HG03432 (cell line): ENCODE data around the gene AFAP1L2.

Experiments
- ATAC-seq: cut with Tn5 transposase; IDR thresholded peaks from one replicate; pipeline ENCODE4 v1.9.1; 2021; ENCODE audit warnings: mild to moderate bottlenecking, moderate library complexity; ENCODE audit not compliant: unreplicated experiment

AFAP1L2 gene

DNA sequence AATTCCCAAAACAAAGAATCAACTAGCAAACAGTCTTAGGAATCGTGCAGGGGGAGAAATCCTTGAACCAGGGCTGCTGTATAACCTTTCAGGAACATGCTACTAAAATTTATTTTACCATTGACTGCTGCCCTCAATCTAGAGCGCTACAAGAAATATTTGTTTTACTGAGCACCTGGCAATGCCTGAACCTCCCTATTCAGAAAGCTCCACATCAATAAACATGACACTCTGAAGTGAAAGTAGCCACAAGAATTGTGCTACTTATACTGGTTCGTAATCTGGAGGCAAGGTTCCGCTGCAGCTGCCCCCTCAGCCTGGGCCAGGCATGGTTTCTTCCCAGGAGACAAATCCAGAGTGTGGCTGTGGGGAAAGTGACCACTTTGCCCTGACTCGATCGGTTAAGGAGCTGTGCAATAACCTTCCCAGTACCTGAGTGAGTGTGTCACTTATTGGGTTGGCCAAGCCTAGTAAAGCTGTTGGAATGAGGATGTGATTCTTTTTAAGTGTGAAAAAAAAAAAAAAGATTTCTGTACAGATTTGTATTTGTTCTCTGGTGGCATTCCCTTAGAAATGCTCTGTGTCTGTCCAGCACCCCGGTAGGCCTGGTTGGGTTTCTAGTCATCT is 157.5 kb downstream of the AFAP1L2 start:
- ATAC-seq = no peak

DNA sequence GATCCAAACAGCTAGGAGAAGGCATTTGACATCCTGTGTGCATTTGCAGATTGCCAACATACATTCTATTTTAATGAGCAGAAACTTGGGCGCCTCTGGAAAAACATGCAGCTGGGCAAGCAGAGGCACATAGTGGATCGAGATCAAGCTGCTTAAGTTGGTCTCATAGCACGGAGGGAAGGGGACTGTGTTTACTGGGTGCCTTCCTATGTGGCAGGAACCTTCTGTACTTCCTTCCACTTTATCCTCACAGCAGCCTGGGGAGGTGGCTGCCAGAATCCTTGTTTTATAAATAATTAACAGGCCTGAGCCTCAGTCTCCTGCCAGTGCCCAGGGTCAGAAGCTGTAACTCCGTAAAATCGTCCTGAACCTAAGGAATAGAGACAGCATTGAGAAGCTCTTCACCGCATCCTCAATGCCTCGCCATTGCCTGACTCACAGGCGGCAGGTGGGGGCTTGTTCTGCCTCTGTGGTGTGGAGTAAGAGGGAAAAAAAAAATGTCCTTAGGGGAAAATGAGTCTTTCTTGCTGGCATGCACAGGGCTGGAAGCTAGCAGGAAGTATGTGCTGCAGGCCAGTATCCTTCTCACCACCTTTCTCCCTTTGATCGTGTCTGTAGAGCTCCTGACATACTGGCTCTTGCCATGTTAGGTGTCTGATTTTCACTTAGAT is 159.0 kb downstream of the AFAP1L2 start:
- no peak for ATAC-seq
